HG03558 (cell line): ENCODE data around the gene PIK3R5.

Experiments used
- ATAC-seq: cut with Tn5 transposase; IDR thresholded peaks from one replicate; pipeline ENCODE4 v1.9.1; 2021; ENCODE audit warnings: moderate number of reproducible peaks; ENCODE audit not compliant: unreplicated experiment; ENCODE audit errors: extremely low read depth

The PIK3R5 gene

DNA sequence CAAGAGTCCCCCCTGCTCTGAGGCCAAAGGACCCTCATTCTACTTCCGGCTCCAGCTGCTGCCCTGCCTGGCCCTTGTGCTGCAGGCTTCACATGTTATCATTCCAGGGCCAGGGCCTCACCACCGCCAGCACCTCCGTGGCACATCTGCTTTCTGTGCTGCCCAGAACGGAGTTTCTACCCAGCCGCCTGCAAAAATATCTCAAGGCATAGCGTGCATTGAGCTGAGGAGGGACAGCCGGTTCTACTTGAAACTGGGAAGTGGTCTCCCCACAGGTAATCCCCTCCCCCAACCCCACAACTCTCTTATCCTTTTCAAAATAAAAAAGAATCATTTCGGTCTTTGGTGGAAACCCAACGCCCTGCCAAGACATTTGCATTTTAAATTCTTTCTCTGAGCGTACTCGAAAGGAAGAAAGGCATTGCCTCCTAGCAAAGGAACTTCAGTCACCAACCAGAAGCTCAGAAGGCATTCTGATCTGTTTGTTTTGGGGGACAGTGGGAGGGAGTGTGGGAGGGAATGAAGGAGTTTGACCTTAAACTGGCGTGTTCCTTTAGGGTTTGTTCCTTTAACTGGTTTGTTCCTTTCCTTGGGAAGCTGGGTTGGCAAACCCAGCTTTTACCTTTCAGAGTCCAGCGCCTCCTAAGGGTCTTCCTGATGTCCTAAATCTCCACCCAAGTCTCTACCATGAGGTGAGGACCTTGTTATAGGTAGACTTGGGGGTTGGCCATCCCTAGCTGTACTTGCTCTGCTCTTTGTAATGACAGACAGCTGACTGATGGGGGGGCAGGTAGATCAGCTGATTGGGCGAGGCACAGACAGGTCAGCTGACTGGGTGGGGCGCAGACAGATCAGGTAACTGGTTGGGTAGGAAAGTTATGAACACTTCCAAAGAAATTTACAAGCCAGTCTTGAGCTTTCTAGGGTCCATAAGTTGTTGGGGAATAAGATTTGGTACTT is 64.6 kb downstream of the PIK3R5 start:
- no peak for ATAC-seq

DNA sequence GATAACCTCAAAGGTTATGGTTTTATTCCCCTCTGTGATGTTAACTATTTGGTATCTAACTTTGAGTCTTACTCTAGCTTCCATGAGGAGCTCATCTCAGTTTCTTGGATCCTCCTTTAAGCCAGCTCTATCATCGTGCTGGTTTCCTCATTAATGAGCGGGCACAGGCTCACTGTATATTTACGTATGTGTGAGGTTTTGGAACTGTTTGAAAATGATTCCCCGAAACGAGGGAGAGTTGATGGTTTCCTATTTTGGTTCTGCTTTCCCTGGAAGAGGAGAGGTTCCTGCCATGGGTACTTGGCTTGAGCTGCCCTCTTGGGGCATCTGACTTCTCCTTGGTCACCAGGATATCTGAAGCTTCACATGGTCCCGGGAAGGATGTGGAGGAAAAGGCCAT is 65.3 kb downstream of the PIK3R5 start:
- no peak for ATAC-seq

DNA sequence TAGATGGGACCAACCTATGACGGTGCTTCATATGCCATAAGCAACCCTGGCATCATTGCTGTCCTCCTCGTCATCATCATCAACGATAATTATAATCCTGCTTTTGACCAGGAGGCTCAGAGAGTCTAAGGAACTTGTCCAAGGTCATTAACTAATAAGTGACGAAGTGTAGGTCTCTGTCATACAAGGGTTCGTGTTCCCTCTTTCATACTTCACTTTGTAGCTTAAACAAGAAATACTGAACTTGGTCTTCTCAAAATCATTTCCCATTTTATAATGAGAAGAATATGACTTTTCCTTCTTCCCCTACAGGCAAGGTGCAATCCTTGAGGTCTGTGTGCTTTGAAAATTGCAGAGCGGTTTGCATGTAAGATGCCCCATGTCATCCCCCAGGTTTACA is 66.9 kb downstream of the PIK3R5 start:
- ATAC-seq, result no peak

DNA sequence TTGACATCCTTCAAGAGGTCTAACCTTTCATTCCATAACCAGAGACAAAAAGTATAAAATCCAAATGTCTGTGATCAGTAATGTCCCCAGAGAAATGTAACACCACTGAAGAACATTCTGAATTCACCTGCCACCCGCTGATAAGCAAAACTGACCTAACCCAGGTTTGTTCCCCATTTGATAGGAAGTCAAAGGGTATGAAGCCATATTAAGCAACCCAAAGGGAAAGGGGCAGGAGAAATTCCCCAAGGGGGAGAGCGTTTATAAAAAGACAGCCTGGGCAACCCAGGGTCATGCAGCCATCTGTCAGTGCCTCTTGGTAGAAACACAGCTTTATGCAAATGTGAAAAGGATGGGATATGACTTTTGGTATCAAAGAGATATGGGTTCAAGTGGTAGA is 67.4 kb downstream of the PIK3R5 start:
- ATAC-seq, result no peak

DNA sequence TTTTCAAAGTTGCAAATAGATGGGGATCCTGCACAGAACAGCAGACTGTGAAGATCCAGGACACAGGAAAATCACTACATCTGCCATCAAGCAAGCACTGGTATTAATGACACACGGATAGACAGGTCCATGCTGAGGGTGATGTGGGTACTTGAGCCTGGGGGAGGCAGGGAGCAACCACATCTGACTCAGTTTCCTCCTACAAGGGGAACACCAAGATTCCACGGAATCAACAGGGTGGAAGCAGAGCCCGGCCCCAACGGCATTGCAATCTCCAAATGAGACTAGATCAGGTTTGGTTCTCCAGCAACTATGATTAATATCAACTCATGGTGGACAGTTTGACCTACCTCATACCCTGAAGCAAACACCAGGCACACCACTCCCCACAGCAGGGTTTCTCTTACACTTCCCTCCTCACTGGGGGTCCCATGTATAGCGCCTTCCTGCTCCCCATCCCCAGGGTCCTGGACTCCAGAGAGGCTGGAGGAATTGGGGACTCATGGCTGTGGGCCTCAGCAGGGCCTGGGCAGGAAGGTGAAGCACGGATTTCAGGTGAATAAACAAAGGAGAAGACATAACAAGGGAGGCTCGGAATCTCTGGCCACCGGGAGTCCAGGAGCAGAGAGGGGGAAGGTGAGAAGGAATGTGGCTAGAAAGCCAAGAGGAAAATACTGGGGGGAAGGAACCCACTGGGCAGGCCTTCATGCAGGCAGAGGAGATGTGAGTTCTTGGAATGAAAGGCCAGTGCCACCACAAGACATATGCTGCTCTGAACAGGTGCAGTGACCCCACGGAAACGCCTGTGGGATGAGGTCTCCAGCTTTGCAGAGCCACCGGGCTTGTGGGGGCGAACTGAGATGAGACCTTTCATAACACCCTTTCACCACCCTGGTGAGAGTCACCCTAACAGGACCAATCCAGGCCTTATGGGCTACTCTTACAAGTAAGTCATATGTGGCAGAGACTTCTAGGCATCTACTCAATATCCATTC is 68.6 kb downstream of the PIK3R5 start:
- ATAC-seq, result no peak

DNA sequence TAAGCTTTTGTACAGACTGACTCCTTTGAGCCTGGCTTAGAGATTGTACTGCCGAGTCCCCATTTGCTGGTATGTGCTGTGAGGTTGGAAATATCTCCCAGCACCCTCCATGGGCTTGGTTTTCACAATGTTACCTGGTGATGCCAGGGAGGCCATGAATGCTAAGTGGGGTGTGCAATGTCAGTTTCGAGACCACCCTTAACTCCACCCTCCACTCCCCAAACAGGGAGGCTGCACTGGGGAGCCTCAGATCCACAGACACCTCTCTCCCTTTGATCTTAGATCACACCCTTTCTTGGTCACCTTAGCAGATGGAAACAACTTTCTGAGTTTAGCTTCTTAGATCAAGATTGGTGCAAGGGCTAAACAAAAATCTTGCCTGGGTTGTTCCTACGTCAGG is 69.4 kb downstream of the PIK3R5 start:
- no peak for ATAC-seq

DNA sequence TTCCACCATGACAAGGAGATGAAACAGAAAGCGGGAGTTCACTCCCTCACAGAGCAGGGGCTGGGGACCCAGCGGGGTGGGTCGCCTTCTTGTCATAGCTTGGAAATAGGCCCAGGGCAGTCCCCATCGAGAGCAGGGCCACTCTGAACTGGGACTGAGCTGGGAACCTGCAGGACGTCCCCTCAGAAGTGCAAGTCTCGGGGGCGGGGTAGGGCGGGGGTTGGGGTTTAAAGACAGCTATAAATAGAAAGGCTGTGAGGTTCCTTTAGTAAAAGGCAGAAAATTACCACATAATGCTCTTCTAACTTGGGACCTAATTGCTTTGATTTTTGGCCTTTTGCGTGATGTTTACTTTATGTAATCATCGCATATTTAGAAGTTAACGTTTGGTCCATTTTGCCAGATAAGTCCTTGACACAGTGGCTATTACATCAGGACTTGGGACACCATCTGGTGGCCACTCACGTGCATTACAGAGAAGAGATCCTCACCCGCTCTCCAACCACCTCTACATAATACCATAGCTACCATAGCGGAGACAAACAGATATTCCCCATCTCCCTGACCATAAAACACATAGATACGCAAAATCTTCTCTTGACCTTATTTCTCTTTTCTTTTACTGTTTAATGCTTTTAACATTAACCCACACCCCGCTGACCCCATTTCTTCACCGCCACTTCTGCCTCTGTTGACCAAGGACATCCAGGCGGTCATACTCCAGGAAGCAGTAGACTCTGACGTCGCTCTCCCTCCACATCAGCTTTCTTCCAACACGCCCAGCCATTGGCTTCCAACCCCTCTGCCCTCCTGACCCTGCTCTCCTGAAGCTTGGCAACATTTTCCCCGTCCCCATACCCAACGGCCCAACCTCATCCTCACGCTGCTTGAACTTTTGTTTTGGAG is 70.6 kb downstream of the PIK3R5 start:
- no peak for ATAC-seq

DNA sequence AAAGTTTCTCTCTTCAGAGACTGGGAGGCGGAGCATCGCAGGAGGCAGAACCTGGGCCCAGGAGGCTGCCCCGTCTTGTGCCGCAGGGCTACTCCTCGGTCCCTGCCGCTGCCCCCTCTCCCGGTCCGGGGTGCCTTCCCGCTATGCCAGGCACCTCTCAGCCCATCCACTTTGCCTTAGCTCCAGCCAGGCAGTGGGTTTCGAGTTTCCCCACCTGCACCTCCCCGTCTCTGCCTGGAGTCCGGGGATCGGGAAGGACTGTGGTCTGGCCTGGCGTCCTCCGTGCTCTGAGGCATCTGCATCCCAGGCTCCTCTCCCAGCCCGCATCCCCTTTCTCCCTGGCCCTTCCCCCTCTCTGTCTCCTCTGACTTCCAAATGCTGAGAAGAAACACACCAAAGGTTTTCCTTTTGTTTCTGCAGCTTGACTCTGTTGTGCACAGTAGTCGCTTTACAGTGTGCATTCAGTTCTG is 71.3 kb downstream of the PIK3R5 start:
- ATAC-seq, result no peak

DNA sequence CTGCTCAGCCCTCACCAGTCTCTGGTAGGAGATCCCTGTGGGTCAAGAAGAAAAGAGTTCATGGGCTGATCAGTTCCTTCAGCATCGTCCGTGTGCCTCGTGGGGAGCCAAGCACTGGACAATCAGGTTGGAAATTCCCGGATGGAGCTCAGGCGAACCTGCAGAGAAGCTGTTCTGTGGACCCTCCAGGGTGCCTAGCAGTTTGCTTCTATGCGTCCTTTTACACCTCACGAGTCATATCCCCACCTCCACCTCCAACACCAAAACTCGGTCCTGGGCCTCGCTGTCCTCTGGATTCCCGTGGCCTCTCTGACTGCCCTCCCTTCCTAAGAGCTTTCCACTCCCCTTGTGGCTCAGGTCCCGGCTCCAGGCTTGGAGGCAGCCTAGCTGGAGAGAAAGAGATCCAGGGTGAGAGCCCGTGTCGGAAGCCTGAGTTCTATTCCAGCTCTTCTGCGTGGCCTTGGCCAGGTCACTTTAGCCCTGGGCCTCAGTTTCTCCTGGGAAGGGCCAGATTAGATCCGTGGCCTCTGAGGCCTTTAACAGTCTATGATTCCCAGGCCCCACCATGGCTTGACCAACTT is 71.8 kb downstream of the PIK3R5 start:
- no peak for ATAC-seq

DNA sequence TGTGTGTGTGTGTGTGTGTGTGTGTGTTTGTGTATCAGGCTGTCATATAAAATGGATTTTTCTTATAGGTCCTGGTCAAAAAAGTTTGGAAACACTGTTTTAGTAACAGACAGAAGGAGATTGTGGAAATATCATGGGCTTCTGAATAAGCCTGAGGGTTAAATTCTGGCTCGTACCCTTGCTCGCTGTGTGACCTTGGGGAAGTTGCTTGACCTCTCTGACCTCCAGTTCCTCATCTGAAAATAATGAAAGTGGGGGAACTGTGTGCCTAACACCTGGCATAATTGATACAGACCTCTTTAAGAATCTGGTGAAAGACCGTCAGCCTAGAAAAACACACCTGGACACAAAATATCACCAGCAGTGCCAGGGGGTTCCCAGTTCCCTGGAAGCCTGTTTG is 72.4 kb downstream of the PIK3R5 start:
- ATAC-seq, result no peak

DNA sequence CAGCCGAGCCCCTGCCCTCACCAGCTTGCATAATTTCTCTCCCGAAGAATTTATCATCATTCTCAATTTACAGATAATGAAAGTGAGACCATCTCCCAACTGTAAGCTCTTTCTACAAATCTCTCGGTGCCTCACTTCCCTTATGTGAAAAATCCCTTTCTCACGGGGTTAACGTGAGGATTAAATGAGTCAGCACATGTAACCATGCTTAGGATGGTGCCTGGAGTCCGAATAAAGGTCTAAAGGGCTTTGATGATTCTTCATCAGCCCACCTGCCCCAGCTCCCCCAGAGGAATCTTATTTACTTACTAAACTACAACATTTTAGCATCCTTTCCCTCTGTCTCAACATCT is 73.2 kb downstream of the PIK3R5 start:
- ATAC-seq, result no peak

DNA sequence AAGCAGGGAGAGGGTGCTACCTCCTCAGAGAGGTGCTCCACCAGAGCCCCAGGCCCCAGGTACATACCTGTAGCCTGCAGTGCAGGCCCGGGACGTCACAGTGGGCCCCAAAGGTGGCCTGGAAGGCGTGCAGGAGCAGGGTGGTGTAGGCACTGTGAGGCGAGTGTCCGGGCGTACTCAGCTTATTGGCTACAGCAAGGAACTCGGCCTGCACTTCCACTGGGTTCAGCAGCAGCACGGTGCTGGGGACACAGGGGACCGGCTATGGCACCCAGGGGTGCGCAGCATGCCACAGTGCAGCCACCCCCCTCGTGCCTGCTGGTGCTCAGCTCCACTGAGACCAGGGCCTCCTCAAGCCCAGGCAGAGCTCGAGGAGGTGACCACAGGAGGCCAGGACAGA is 74.8 kb downstream of the PIK3R5 start:
- no peak for ATAC-seq

DNA sequence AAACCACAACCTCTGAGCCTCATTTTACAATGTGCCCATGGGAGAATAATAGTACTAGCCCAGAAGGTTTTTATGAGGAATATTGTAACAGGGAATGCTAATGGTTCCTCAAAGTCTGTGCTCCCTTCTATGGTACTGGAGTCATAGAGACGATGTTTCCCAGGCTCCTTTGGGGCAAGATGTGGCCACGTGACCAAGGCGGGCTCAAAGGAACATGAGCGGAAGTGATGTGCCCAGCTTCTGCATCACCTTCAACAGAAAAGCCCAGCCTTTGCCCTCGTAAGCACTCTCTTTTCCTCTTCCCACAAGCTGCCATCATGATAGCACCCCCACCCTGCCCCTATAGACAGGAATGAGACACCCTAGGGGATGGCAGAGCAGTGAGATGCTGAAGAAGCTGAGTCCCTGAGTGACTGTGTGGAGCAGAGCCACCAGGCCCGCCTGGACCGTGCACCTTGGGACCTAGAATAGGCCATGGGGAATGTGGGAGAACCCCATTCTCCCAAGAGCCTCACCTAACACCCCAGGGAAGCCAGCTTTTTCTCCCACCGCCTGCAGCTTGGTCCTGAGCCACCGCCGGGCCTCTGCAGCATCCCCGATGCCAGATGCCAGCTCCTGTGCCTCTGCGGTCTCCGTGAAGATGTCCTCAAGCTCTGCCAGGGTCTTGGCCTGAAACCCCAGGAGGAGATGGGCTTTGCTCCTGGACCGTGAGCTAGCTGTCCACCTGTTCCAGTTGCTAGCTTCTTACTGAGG is 75.9 kb downstream of the PIK3R5 start:
- no peak for ATAC-seq

DNA sequence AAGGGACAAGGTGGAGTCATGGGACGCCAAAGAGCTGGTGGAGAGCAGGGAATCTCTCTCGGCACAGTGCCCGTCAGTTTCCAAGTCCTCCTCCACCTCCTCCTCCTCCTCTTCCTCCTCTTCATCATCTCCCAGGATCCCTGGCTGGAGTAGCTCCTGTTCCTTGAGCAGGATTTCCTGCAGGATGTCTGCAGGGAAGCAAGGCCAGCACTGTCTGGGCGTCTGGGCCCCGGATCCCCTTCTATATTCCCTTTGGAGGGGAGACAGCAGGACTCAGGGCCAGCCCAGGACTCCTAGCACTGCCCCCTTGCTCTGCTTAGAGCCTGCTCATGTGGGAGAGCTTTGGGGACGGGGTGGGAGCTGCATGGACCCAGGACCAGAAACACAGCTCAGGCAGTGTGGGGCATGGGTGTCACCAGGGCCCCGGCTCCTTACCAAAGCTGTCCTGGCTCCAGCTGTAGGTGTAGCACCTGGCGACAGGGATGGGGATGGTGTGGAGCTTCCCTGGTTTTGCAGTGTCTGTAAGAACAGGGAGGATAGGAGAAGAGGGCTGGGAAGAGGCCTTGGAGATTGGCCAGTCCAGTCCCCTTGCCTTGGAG is 76.7 kb downstream of the PIK3R5 start:
- no peak for ATAC-seq

DNA sequence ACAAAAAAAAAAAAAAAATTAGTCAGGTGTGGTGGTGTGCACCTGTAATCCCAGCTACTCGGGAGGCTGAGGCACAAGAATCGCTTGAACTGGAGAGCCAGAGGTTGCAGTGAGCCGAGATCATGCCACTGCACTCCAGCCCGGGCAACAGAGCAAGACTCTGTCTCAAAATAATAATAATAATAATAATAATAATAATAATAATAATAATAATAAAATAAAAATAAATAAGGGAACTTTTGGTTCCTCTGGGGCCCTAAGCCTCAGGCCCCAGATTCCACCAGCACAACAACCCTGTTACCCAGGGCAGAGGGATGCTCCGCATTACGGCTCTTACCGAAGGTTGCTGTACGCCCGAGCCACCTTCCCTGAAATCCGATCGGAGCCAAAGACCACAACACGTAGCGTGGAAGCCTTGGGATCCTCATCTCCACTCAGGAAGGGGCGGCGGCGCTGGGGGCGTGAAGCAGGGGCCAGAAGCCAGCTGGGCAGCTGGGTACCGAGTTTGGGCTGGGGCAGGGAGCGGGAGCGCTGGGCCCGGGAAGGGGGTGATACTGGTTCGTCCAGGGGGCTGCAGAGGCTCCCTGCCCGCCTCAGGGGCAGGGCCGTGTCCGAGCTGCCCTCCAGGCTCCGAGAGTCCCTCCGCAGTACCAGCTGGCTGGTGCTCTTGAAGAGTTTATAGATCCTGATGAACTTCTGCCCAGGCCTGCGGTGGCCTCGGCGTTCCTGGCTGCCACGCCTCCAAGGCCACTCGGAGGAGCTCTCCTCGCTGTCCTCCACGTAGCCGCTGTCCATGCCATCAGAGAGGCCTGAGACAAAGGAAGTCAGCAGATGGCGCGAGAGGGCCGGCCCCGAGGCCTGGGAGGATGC is 77.4 kb downstream of the PIK3R5 start:
- ATAC-seq, result no peak

DNA sequence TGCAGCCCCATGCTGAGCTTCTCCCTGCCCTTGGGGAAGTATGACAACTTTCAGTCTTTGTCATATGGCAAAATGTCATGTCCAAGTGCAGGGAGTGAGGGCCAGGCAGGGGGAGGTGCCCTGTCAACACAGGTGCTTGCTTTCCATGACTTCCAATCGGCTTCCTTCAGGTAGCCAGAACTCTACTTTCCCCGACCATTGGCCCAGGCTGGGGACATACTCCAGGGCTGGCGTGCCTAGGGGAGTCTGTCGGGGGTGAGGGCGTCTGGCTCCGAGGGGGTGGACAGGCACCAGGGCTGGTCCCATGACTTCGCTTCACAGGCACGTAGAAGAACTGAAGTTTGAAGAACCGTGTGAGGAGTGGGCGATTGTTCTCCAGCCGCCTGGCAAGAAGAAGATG is 78.2 kb downstream of the PIK3R5 start:
- no peak for ATAC-seq

DNA sequence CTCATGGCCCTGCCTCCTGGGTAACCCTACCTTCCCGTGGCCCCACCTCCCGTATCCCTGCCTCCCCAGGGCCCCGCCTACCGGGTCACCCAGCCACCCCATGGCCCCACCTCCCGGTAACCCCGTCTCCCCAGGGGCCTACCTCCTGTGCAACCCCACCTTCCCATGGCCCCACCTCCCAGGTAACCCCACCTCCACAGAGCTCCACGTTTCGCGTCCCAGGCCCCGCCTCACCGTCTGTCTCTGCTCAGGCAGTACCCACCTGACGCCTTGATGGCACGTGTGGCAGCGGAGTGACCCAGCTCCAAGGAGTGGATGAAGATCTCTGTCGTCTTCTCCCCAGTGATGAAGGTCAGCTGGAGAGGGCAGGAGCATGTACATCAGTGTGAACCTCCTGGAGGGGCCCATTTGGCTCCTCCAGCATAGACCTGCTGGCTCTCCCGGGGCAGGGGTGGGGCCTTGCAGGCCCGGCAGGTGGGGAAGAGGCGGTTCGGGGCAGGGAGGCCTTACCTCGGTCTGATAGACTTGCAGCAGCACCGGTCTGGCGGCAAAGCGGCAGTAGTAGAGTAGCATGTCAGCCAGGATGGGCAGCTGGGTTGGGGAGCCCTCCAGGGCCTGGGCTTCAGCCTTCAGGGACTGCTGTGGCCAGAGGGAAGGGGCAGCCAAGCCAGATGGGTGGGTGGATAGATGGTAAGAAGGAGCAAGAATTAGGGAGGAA is 79.4 kb downstream of the PIK3R5 start:
- no peak for ATAC-seq
